HG03354 (cell line): ENCODE results near the gene DENND1C.
"Not testable (repeated sequence)": the region's sequence is repeated elsewhere in the genome, so short reads cannot be mapped to it uniquely, and the experiment has no call there.

Experiments
- ATAC-seq: cut with Tn5 transposase; IDR thresholded peaks from one replicate; pipeline ENCODE4 v1.9.1; 2021; ENCODE audit warnings: mild to moderate bottlenecking; ENCODE audit not compliant: unreplicated experiment, poor library complexity, severe bottlenecking

The DENND1C gene

DNA sequence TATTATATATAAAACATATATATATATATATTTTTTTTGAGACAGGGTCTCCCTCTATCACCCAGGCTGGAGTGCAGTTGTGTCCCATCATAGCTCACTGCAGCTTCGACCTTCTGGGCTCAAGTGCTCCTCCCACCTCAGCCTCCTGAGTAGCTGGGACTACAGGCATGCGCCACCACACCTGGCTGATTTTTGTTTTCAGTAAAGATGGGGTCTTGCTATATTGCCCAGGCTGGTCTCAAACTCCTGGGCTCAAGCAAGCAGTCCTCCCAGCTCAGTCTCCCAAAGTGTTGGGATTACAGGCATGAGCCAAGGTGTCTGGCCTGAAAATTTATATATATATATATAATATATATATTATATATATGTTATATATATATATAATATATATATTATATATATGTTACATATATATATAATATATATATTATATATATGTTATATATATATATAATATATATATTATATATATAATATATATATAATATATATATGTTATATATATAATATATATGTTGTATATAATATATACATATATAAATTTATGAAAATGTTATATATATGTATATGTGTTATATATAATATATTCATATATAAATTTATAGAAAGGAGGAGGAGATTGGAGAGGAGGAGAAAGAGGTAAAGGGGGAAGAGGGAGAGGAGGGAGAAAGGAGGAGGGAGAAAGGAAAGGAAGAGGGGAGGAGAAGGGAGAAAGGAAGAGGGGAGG is 52.7 kb downstream of the DENND1C start:
- not testable (repeated sequence) for ATAC-seq

DNA sequence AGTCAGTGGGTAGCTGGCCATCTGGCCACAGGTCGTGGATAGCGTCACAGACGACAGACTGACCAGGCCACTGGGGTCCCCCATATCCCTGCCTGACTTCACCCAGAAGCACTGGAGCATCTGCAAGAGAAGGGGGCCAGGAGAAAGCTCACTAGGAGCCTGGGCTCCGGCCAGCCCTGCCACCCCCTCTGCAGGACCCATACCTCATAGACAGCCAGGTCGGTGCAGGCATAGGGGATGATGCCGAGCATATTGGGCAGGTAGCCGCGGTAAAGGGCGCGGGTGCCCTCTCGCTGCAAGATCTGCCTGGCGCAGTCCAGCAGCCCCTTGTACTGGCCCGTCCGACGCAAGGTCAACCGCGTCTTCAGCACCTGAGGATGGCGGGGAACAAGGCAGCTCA is 54.5 kb downstream of the DENND1C start:
- no peak for ATAC-seq

DNA sequence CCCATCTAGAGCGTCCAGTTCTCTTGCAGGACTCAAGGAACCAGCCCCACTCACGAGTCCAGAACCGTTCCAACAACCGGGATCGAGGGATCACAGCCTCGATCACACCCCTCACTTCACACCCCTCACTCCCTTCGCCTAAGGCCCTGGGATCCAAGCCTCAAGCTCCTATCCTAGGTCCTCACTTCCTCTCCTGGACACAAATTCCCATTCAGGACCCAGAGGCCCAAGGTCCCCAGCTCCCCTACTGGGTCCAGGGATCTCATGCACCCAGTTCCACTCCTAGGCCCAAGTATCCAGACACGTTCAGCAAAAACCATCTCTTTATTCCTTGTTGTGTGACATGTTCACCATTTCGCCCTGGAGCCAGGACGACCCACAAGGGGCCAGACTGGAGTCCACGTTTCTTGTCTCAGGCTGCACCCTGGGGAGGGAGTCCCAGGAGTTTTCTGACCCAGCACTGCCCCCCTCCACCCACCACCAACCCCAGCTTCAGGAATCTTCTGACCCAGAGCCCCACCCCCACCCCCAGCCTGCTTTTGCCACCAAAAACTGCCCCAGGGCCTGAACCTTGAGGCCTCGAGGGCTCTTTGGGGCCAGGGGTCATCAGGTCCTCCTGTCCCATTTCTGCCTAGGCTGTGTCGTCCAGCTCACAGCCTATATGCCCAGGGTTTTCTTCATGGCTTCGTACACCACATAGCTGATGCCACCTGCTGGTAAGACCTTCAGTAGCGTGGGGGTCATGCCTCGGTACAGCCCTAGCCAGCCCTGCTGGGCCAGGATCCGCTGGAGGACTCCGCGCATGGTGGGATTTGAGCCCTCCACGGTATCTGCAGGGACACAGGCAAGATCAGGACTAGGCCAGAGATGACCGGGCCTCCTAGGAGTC is 55.6 kb downstream of the DENND1C start:
- no peak for ATAC-seq

- peak; percentile 88 for ATAC-seq
Observed at GRCh38 chr19:6424939-6425731, 56.5 kb downstream of the DENND1C start.

GRCh38 chr19:6424195-6424938 is 57.2 kb downstream of the DENND1C start, which contains the start of gene KHSRP:
Gene KHSRP, minus strand, starts transcription at chr19:6424811. Its CDS starts 110 bp downstream, at chr19:6424701.
- no peak for ATAC-seq

GRCh38 chr19:6423499-6424194 is 57.9 kb downstream of the DENND1C start:
- ATAC-seq = no peak

DNA sequence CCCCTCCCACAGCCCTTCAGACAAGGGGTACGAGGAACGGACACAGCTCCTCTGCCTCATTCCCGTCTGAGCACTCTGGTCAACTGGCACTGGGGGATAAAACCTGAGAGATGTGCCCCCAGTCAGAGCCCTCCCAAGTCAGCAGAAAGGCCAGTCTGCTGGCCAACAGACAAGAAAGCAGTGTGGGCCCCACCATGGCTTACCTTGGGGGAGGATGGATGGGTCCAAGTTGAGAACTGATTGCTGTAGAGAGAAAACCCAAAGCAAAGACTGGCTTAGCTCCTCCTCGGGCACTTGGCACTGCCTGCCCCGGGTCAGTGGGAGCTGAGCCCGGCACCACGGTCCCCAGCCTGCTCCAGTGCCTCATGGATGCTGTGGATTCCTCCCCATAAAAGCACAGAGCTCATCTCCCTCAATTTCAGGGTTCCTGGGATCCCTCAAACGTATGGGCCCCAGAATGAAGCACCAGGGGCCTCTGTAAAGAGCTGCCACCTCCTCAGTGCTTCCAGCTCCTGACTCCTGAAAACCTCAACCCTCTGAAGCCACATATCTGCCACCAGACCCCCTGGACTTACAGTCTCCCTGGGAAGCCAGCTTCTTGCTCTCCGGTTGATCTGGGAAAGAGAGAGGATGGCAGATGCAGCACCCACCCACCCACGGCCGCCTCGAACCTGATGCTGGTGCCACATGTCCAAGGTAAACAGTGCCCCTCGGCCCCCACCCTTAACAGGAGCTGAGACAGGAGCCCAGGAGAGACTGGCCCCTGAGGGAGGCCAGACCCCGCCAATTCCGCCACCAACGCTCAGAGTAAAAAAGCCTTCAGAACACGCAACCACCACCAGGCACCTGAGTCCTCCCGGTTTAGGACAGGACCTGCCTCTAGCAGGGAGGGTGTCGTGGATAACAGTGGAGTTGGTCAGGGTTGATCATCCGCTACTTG is 60.2 kb downstream of the DENND1C start:
- no peak for ATAC-seq

- no peak for ATAC-seq
Observed at GRCh38 chr19:6418562-6418932, 63.0 kb downstream of the DENND1C start.

- ATAC-seq = no peak
Observed at GRCh38 chr19:6417713-6418561, 63.6 kb downstream of the DENND1C start.
